GM12891 (cell line): ENCODE measurements around the gene DNM3.

Experiments used
- PAX5 ChIP-seq: IDR thresholded peaks from 2 replicates; pipeline ENCODE4 v1.6.1; 2011; ENCODE audit warnings: low read length, moderate library complexity, mild to moderate bottlenecking; ENCODE audit not compliant: insufficient read depth, severe bottlenecking
- POLR2A ChIP-seq: IDR thresholded peaks from 2 replicates; pipeline ENCODE4 v1.6.1; 2011; ENCODE audit warnings: low read depth, low read length, control low read depth
- POLR2AphosphoS5 ChIP-seq: IDR thresholded peaks from 2 replicates; pipeline ENCODE4 v1.6.1; 2011; ENCODE audit warnings: low read depth, low read length, control low read depth
- SPI1 ChIP-seq: IDR thresholded peaks from 2 replicates; pipeline ENCODE4 v1.6.1; 2011; ENCODE audit warnings: low read depth, low read length, control low read depth
- TAF1 ChIP-seq: IDR thresholded peaks from 2 replicates; pipeline ENCODE4 v1.6.1; 2011; ENCODE audit warnings: low read depth, low read length, control low read depth

DNA sequence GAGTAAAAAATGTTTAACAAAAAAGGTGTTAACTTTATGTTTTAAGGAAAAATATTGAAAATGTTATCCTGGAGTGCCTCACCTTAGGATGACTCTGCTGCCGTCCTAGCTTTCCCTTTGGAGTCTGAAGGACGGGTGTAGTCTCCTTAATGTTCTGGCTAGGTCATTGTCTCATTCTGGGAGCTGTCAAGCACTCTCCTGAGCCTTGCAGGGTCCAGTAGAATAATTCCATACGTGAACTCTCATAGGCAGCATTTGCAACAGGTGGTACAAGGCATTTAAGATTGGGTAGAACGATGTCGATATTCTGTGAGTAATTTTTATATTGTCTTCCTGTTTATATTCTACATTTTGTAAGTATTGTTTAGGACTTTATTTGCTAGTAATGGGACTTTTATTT lies 295.6 kb downstream of the DNM3 start:
- TF ChIP-seq PAX5, result no peak
- no peak for TF ChIP-seq POLR2A
- TF ChIP-seq POLR2AphosphoS5, result no peak
- no peak for TF ChIP-seq SPI1
- no peak for TF ChIP-seq TAF1
